ENCODE results near the gene PMEPA1.

The PMEPA1 gene

GRCh38 chr20:57693002-57693582, 16.7 kb downstream of the PMEPA1 start:
- DNase-seq, result peak; percentile 10

- no peak for DNase-seq
Observed at GRCh38 chr20:57692393-57692792, 17.4 kb downstream of the PMEPA1 start.

- DNase-seq, result no peak
Observed at GRCh38 chr20:57691699-57692098, 18.1 kb downstream of the PMEPA1 start.

DNA sequence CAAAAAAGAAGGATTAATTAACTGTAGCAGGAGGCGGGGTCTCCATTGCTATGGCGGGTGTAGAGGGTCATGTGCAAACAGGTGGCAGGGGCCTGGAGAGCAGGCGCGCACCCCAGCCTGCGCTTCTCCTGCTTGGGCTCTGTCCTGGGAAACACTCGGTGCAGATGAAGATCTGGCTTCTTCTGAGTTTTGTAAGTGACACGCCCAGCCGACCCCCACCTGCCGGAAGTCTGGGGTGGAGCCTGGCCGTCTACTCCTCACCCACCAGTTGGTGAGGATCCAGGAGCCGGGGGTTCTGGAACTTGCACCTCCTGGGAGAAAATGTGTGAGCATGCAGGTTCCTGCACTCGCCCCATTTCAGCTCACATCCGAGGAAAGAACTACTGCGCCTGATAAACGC, 19.3 kb downstream of the PMEPA1 start:
- no peak for DNase-seq

DNA sequence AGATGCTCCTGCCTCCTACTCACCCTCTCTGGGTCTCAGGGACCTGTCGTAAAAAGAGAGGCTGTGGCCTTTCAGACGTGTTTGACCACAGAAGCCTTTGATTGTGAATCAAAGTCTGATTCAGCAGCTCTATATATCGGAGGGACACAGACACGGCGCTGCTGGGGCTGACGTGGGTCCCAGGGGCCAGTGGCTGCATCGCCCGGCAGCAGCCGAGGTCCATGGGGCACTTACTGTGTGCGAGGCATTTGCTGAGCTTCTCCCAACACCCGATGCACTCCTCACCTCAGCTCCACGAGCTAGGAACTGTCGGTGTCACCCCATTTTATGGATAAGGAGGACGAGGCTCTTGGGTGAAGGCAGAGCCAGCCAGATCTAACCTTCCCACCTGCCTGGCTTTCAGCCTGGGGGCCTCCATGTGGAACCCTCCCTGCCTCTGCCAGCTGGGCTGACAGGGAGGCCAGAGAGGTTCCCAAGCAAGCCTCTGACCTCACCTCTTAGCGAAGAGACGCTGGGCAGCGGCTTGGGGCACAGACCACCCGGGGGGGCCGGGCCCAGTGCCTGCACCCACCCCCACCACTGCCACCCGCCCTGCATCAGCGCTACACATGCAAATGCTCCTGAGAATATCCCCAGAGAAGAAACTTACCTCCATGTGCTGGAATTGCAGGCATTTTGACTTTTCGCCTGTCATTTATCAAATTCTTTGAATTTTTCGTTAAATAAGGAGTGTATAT, 19.9 kb downstream of the PMEPA1 start:
- no peak for DNase-seq

DNA sequence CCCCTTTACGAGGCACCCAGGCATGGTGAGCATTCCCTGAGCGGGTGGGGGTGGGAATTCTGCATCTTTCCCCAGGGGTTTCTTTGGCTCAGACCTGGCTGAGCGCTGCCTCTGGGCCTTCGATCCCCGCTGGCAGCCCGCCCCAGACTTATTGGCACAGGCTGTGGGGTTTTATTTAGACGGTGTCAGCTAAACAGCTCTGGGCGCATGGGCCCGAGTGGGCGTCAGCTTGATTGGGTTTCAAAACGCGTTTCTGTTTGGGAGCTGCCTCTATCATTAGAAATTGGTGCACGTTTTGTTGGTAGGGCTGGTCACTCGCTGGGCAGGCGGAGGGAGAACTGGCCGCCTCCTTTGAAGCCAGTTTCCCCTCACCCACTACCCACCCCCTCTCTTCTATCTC, 21.0 kb downstream of the PMEPA1 start:
- peak; percentile 4 for DNase-seq

DNA sequence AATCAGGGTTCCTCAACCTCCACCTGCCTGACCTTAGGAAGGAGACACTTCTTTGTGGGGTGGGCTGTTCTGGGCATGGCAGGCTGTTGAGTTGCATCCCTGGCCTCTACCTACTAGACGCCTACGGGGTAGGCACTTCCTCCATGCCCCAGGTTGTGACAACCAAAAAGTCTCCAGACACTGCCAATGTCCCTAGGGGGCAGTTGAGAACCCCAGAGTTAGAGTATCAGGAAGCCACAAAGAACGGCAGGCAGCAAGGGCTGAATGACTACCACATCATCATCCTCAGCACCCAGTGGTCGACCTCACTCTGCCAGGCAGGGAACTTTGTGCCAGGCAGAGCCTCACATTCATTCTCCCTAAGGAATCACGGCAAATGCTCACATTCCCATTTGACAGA, 21.5 kb downstream of the PMEPA1 start:
- DNase-seq, result no peak

DNA sequence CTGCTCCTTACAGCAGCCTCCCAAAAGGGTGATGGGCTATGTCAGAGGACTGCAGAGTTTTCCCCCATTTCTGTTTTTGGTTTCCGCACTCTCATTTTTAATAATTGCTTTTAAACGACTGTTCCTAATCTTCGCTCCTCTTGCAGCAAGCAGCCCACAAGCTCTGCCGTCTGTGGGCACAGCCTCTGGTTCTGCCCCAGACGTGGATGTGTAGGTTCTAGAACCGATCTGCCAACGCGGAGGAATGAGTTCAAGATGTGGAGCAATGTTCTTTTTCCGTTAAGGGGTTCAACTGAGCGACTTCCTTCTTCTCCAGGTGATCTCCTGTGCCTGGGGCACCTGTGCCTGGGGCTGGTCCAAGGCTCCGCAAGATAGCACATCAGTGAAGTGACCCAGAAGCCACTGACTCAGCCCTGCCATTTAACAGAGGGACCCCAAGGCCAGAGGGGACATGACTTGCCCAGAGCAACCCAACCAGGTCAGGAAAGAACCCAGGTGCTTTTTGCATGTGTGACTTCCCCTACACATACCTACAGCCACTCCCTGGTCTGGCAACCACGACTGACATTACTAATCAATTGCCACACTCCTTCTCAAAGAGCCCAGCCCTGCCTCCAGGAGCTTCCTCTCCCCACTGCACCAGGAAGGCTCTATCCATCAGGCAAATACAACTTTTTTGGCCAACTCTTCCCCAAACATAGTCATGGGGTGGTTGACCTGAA, 22.7 kb downstream of the PMEPA1 start:
- no peak for DNase-seq

DNA sequence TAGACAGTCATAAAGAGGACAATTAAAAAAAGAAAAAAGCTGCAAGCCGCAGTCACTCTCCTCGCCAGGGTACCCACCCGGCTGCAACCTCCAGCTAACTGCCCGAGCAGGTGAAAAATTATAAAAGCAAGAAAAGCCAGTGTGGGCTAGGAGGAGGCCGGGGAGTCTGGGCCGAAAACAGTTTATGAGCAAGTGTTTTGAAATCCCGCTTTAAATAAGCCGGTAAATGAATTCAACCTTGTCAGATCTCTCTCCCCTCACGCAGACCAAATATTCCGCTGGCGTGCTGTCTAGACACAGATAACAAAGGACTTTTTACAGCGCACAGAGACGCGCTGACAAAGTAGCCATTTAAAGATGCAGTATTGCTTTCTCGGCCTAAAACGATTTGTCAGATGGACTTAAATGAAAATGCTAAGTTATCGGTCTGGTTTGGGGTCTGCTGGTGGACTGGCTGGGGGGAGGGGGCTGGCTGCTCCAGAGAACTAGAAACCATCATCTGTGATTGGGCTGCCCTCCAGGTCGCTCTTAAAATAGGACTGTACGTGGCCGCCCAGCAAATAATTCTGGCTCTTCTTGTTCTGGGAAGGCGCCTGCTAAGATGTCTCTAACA, 24.6 kb downstream of the PMEPA1 start:
- peak; percentile 67 for DNase-seq

GRCh38 chr20:57684808-57685140, 25.0 kb downstream of the PMEPA1 start:
- DNase-seq, result no peak

- peak; percentile 49 for DNase-seq
Observed at GRCh38 chr20:57683881-57684807, 25.7 kb downstream of the PMEPA1 start.

GRCh38 chr20:57683287-57683686, 26.5 kb downstream of the PMEPA1 start:
- peak; percentile 9 for DNase-seq

- no peak for DNase-seq
Observed at GRCh38 chr20:57682184-57683101, 27.4 kb downstream of the PMEPA1 start.

DNA sequence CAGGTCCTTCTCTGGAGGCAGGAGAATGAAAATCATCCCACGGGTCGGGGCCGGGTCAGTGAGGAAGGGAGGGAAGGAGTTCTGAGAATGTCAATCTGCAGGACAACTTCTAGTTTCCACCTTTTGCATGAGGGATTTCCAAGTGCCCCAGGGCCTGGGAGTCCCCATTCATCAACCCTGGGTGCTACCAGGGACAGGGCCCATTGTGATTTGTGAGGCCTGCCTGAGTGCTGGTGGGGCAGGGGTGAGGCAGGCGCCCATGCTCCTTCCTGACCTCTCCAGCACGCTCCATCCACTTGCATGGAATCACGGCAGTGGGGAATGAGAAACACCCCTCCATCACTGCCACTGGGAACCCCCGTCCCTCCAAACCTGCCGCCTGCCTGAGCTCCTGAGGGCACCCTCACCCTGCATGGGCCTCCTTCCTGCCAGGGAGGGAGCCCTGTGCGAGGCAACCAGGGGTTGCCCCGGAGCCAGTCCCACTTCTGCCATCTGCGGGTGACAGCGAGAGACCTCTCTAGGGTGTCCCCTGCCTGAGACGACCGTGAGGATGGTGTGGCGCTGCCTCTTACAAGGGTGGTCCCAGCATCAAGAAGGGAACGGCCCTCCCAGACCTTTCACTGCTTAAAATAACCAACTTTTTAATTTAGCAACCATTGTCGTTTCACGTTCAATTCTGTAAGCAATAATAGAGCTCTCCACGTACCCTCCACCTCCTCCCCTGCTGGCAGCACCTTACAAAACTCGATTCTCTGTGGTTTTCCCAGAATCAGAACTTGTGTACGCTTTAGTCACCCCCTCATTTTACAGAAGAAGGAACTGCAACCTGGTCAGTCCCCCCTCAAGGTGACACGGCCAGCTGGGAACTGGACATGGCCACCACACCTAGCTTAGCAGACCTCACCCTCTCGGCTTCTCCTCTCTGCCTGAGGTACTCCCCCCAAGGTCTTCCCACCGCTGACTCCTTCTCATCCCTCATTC, 28.6 kb downstream of the PMEPA1 start:
- no peak for DNase-seq

- peak; percentile 14 for DNase-seq
Observed at GRCh38 chr20:57680131-57680716, 29.6 kb downstream of the PMEPA1 start.

DNA sequence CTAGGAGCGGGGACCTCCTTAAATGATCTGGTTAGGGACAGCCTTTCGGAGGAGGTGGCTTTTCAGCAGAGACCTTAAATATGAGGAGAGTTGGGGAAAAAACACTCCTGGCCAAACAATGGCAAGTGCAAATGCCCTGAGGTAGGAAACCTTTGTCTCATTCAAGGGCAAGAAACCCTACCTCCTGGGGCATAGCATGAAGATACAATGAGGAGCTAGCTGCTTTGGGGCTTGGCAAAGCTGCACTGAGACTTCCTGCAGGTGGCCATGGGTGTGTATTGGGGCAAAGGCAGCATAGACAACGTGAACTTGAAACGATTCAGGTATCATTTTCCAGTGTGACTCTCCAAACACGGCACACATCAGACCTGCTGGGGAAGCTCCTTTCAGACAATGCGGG, 30.7 kb downstream of the PMEPA1 start:
- DNase-seq, result peak; percentile 37

DNA sequence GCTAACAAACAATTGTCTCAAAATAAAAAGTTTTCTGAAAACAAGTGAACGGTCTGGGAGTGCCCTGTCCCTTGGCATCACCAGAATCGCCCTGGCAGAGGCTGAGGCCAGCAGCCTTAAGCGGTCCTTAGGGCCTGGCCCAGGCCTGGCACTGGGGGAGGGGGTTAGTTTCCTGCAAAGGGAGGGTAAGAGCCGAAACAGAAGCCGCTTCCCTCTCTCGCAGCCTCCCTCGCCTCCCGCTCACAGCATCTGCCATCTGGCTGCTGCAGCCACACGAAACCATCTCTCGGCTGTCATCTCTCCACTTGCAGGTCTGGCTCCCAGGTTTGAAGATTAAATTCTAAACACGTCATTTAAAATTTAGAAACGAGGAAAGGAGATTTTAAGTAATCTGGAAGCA, 31.5 kb downstream of the PMEPA1 start:
- peak; percentile 6 for DNase-seq

GRCh38 chr20:57677584-57677982, 32.2 kb downstream of the PMEPA1 start:
- no peak for DNase-seq

DNA sequence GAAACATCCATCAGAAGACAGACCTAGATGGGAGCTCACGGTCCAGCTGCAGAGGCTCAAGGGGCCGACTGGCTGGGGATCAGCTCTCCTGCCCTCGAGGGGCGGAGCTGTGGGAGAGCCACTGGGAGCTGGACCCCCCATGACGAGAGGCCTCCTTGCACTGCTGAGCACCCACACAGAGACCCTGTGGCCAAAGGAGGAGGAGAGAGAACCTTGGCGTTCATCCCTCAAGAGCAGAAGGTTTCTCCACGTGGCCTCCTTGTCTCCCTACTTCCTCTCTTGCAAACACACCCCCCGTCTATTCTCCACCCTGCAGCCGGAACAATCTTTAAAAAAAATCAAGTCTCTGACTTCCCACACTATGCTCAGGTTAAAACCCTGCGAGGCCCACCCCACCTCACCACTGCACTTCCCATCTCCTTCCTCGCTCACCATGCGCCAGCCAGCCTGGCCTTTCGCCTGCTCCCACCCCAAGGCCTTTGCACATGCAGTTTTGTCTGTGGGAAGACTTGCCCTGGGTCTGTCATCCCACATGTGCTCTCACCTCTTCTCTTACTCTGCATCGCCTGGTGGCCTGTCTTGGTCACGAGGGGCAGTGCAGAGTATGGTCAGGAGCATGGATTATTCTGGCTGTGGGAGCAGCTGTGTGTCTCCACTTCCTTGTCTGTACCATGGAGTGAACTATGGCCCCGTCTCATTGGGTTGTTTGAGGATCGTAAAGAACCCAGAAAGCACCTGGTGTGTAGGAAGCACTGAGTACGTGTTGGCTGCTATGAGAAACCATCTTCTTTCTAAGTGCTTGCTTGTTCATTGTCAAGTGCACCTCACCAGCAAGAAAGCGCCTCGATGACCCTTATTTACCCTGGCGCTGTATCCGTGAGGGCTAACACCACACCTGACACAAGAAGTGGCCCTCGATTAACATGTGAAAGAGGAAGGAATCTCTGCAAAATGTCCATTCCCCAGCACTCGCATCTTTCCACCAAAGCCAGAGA, 32.9 kb downstream of the PMEPA1 start:
- peak; percentile 40 for DNase-seq
